NCI-H226 (cell line): ENCODE measurements around the gene MAN2B1.

Experiments
- DNase-seq: peaks from one replicate; pipeline ENCODE4 v3.0.0-alpha.2; 2015

MAN2B1 gene

DNA sequence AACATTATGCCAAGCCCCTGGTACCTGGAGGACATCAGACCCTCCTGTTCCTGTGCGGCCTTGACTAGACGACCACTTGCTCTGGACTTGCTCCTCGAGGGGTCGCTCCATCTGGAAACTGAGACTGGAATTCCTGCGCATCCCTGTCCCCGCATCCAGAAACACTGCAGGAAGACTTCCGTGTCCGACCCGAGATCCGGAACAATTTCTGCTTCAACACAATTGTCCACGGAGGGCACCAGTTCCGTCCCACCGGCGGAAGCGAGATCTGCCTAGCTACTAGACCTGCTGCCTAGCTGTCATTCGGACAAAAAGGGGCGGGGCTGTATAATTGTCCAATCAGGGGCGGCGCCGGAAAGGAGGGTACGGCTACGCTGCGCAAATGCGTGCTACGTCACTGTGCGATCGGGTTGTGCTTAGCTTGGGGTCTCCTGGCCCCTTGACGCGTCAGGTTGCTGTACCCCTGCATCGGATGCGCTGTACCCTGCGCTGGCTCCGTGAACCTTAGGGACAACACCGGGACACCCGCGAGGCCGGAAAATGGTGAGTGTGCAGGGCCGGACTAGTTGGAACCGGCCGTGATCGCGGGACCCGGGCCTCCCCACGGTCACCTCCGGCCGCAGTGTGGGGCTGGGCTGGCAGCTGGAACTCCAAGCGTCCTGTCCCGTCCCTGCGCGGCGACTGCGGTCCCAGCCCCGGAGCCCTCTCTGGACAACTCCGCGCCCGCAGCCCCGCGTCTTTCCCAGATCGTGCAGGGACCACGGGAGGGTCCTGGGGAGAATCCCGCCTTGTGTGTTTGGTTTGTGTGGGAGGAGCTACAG lies 55.8 kb downstream of the MAN2B1 start, which contains the start of the genes ZNF490 and ZNF791:
Gene ZNF490, minus strand, starts transcription at position 274 of the 821 bp plus-strand sequence. Its CDS starts 133 bp downstream, at position 141.
Gene ZNF791, plus strand, starts transcription at position 381 of the 821 bp plus-strand sequence. Its CDS starts 160 bp downstream, at position 541.
- DNase-seq: peak; percentile 98

GRCh38 chr19:12607631-12608030 lies 58.9 kb downstream of the MAN2B1 start:
- no peak for DNase-seq

DNA sequence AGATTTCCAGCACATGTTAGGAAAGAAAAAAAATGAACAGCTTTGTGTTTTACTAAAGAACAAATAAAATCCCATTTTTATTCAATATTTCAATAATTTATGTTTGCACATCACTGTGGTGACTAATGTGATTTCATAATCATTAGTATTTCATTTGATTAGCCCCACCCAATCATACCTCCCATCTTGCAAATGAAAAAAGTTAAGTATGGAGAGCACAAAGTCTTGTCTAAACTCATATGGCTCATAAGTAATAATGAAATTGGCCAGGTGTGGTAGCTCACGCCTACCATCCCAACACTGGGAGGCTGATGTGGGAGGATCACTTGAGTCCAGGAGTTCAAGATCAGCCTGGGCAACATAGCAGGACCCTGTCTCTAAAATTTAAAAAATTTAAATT lies 59.7 kb downstream of the MAN2B1 start:
- no peak for DNase-seq

DNA sequence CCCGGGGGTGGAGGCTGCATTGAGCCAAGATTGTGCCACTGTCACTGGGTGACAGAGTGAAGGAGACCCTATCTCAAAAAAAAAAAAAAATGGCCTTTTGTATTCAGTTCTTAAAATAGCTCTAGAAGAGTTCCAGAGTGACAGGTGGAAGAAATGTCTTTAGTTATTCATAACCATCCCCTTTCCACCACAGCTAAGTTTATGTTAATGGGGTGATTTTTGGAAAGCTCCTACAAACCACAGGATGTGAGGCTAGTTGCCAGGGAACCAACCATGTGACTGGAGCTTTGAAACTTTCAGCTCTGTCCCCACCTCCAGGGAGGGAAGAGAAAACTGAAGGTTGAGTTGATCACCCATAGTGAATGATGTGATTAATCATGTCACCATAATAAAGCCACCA lies 62.8 kb downstream of the MAN2B1 start:
- peak; percentile 12 for DNase-seq

DNA sequence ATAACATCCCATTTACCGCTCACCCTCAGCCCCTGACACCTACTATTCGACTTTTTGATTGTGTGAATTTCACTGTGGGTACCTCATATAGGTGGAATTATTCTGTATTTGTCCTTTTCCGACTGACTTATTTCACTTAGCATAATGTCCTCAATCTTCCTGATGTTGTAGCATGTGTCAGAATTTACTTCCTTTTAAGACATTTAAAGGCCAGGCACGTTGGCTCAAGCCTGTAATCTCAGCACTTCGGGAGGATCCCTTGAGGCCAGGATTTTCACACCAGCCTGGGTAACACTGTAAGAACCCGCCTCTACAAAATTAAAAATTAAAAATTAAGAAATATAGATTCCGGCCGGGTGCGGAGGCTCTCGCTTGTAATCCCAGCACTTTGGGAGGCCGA lies 68.9 kb downstream of the MAN2B1 start:
- no peak for DNase-seq

DNA sequence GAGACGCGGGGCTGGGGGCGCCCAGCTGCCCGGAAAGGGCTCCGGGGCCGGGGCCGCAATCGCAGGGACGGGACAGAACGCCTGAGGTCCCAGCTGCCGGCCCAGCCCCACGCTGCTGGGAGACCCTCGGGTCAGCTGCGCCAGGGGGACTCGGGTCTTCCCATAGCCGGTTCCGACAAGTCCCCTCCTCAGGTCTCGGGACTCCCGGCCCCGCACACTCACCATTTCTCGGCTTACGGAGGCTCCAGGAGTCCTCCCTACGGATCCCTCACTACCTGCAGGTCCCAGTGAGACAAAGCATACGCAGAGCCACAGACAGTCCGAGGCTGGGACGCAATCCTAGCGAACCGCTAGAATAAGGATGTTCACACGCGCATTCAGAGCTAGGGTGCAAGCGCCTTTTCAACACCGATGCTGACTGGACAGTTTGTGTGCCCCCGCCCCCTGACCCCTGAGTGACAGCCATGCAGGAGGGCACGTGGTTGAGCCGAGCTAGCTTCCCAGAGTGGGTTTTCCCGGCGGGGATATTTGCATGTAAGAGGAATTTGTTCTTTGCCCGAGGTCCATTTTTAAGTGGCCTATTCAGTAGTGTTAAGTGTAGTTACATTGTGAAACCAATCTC lies 69.5 kb downstream of the MAN2B1 start:
- no peak for DNase-seq
